ENCODE measurements around the gene CCDC188.

The CCDC188 gene

DNA sequence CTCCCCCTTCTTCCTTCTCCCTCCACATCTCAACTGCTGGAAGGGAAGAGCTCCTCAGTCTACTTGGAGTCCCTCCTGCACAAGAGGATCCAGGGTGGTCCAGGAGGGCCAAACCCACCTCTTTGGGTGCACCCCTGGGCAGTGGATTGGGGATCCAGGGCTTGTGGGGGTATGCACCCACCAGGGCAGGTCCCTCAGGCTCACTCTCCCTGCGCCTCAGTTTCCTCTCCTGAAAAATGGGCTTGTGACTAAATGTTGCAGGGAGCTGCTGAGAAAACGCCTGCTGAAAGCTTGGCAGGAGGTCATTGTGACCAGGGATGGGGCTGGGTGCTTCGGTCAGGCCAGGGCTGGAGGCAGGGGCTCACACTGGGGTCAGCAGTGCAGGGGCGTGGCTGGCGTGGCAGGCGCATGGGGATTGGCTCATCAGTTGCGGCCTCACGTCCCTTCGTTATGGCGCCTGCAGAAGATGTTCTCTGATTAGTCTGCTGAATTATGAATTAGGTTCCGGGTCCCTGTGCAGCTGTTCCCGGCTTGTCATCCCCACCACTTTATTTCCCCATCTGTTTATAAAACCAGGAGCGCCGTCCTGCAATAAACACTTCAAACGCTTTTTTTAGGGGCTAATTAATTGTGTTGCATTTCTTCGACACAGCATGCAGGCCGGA, 25.7 kb upstream of the CCDC188 start:
- Histone ChIP-seq H3K27ac (ENCODE audit: low read depth, low read length) (no peak overlapping the region), H3K9ac (ENCODE audit: low read depth, low read length) (no peak overlapping the region), H3K4me1 (ENCODE audit: insufficient read depth, low read length) (no peaks in the 10 kb centered on the region)

DNA sequence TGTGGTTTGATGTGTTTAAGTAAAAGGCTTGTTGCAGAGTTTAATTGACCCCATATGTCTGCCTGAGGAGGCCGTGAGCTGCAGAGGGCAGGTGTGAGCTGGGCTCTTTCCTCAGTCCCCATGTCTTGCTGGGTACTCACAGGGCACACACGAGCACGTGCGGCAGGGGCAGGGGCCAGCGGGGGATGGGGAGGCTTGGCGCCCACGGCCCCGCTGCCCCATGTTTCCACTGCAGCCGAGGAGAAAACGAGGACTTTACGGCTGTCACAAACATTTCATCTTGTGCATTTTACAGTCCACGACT, 24.7 kb upstream of the CCDC188 start:
- WGBS = 86% methylated on average over 12 of the region's 12 CpGs
- no peak overlapping the region for H3K4me3 ChIP-seq (ENCODE audit: low read length)
- H3K4me1 ChIP-seq (ENCODE audit: insufficient read depth, low read length) = no peaks in the 10 kb centered on the region
- no peak overlapping the region for H3K9ac ChIP-seq (ENCODE audit: low read depth, low read length)
- H3K36me3 ChIP-seq (ENCODE audit: insufficient read depth, low read length) = no peaks in the 10 kb centered on the region
- no peaks in the 10 kb centered on the region for H3K9me3 ChIP-seq (ENCODE audit: insufficient read depth, low read depth, low read length)
- no peak overlapping the region for H3K27ac ChIP-seq (ENCODE audit: low read depth, low read length)
- H3K27me3 ChIP-seq (ENCODE audit: insufficient read depth, low read length) = no peaks in the 10 kb centered on the region

More for the DNA sequence above, 25.7 kb upstream of the CCDC188 start:
- Histone ChIP-seq H3K4me3 (ENCODE audit: low read length) (no peak overlapping the region), H3K36me3 (ENCODE audit: insufficient read depth, low read length) (no peaks in the 10 kb centered on the region), H3K9me3 (ENCODE audit: insufficient read depth, low read depth, low read length) (no peaks in the 10 kb centered on the region), H3K27me3 (ENCODE audit: insufficient read depth, low read length) (no peaks in the 10 kb centered on the region)
- WGBS = 91% methylated on average over 17 of the region's 17 CpGs

DNA sequence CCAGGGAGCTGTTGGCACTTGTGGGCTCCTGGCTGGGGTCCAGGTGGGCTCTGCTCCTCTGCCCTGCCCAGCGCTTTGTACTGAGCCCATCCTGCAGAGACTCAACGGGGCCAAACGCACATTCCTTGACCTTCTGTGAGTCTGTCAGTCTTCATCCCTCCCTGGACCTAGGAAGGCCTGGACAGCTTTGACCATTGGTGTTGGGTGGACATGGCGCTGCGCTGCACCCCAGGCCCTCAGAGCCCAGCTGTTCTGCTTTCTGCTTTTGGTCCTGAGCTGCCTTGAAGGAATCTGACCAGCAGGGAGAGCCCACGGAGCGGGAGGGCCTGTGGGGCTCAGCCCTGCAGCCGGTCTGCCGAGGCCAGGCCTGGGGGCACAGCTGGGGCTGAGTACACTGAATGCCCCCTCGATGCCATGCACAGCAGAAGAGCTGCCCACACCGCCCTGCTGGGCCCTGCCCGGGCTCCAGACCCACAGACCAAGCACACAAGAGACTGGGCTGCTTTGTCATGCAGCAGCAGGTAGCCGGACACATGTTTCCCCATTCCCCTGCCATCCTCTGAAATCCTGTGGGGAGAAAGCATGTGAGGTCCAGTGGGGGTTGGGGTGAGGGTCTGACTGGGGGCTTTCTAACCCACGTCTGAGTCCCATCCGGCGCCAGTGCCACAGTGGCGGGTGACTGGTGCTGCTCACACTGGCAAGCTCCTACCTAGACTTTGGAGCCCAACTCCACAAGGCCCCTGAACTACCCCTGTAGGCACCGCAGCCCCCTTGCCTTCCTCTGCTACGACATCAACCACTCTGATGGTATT, 24.1 kb upstream of the CCDC188 start:
- Histone ChIP-seq H3K9me3 (ENCODE audit: insufficient read depth, low read depth, low read length) (no peaks in the 10 kb centered on the region), H3K9ac (ENCODE audit: low read depth, low read length) (no peak overlapping the region), H3K4me3 (ENCODE audit: low read length) (no peak overlapping the region), H3K4me1 (ENCODE audit: insufficient read depth, low read length) (no peaks in the 10 kb centered on the region), H3K27ac (ENCODE audit: low read depth, low read length) (no peak overlapping the region), H3K36me3 (ENCODE audit: insufficient read depth, low read length) (no peaks in the 10 kb centered on the region), H3K27me3 (ENCODE audit: insufficient read depth, low read length) (no peaks in the 10 kb centered on the region)
- WGBS = 82% methylated on average over 18 of the region's 19 CpGs

DNA sequence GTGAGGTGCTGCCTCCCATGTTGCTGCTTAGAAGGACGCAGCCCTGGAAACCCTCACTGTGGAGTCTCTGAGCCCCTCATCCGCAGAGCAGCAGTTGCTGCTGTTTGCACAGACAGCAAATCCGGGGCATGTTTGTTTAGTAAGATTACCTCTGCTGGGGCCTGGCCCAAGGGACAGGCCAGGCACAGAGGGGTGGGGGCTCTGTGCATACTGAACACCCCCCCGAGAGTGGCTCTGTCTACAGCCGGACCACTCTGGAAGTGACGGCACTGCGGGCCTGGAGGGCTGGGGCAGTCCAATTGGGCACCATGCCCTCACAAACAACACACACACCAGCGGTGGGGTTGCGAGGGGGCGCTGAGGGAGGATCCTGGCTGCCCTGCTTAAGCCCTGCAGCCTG, 22.9 kb upstream of the CCDC188 start:
- H3K4me1 ChIP-seq (ENCODE audit: insufficient read depth, low read length) = no peaks in the 10 kb centered on the region
- 87% methylated on average over 10 of the region's 10 CpGs for WGBS
- H3K27ac ChIP-seq (ENCODE audit: low read depth, low read length) = no peak overlapping the region

DNA sequence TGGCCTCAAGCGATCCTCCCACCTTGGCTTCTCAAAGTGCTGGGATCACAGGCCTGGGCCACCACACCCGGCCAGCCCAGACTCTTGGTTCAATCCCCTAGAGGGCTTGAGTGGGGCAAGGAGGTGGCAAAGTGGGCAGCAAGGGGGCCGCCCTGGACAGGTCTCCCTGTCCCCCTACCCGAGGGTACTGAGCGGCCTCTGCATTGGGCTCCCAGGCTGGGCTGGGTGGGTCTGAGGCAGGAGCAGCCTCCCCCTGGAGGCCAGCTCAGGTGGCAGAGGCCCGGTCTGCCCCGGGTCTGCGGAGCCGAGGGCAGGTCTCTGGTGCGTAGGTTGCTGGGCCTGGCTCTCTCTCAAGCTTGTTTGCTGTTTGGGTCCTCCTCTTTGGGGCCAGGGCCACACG, 22.4 kb upstream of the CCDC188 start:
- Histone ChIP-seq H3K36me3 (ENCODE audit: insufficient read depth, low read length) (no peaks in the 10 kb centered on the region), H3K4me1 (ENCODE audit: insufficient read depth, low read length) (no peaks in the 10 kb centered on the region), H3K4me3 (ENCODE audit: low read length) (no peak overlapping the region), H3K9me3 (ENCODE audit: insufficient read depth, low read depth, low read length) (no peaks in the 10 kb centered on the region), H3K27me3 (ENCODE audit: insufficient read depth, low read length) (no peaks in the 10 kb centered on the region), H3K27ac (ENCODE audit: low read depth, low read length) (no peak overlapping the region), H3K9ac (ENCODE audit: low read depth, low read length) (no peak overlapping the region)
- WGBS = 92% methylated on average over 11 of the region's 11 CpGs

More for the DNA sequence above, 22.9 kb upstream of the CCDC188 start:
- Histone ChIP-seq H3K9me3 (ENCODE audit: insufficient read depth, low read depth, low read length) (no peaks in the 10 kb centered on the region), H3K4me3 (ENCODE audit: low read length) (no peak overlapping the region), H3K27me3 (ENCODE audit: insufficient read depth, low read length) (no peaks in the 10 kb centered on the region), H3K9ac (ENCODE audit: low read depth, low read length) (no peak overlapping the region), H3K36me3 (ENCODE audit: insufficient read depth, low read length) (no peaks in the 10 kb centered on the region)

DNA sequence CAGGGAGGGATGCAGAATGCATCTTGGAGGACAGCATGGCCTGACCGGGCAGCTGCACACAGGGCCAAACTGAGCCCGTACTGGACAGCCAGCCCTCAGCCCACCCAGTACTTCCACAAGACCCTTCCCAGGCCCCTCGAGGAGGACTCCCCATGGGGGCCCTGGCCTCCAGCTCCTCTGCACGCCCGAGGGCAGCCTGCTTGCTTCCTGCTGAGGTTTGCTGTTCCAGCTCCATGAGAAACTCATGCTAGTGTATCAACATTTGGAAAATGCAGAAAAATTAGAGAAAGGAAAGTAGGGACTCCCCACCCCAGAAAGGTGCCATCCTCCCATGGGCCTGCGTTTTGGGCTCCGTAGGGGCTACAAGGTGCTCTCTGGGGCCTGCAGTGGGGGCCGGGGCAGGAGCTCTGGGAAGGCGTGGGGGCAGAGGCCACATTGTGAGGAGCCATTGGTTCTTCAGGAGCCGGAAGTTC, 21.3 kb upstream of the CCDC188 start:
- Histone ChIP-seq H3K9me3 (ENCODE audit: insufficient read depth, low read depth, low read length) (no peaks in the 10 kb centered on the region), H3K36me3 (ENCODE audit: insufficient read depth, low read length) (no peaks in the 10 kb centered on the region), H3K27ac (ENCODE audit: low read depth, low read length) (no peak overlapping the region), H3K9ac (ENCODE audit: low read depth, low read length) (no peak overlapping the region), H3K4me3 (ENCODE audit: low read length) (no peak overlapping the region), H3K27me3 (ENCODE audit: insufficient read depth, low read length) (no peaks in the 10 kb centered on the region), H3K4me1 (ENCODE audit: insufficient read depth, low read length) (no peaks in the 10 kb centered on the region)
- WGBS = 94% methylated on average over 10 of the region's 10 CpGs

DNA sequence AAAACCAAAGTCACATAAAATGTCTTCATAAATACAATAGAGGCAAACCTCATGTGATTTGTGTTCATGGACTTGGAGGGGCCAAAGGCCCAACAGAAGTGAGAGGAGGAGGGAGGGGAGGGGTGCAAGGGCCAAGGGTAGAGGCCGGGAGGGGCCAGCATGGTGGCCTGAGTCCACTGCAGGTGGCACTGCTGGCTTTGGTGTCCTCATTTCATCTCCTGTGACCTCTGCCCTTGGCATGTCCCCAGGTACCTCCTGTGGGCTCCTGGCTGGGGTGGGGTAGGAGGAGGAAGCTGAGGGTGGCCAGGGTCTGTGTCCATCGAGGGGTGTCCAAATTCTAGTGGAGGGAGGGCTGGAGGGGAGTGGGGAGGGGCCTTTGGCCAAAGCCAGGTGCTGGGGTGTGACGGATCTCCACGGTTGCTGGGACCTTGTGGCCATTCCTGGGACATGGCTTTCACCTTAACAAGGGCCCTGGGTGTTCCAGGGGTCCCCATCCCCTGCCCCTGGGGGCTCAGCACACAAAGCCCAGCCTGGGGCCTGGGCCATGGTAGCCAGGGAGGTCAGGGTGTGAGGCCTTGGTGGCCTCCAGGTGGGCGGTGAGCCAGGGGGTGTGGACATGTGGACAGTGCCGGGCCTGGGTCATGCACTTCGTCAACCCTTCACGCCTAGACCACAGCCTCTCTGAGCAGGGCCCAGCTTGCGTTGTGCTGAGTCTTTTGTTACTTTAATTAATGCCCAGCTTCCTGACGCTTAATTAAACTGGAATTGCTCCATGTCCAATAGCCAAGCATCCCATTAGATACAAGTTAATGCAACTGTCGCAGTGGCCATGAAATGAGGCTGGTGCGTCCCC, 20.7 kb upstream of the CCDC188 start:
- Histone ChIP-seq H3K36me3 (ENCODE audit: insufficient read depth, low read length) (no peaks in the 10 kb centered on the region), H3K27me3 (ENCODE audit: insufficient read depth, low read length) (no peaks in the 10 kb centered on the region), H3K9me3 (ENCODE audit: insufficient read depth, low read depth, low read length) (no peaks in the 10 kb centered on the region), H3K27ac (ENCODE audit: low read depth, low read length) (no peak overlapping the region), H3K9ac (ENCODE audit: low read depth, low read length) (no peak overlapping the region), H3K4me1 (ENCODE audit: insufficient read depth, low read length) (no peaks in the 10 kb centered on the region), H3K4me3 (ENCODE audit: low read length) (no peak overlapping the region)
- WGBS = 94% methylated on average over 12 of the region's 12 CpGs

DNA sequence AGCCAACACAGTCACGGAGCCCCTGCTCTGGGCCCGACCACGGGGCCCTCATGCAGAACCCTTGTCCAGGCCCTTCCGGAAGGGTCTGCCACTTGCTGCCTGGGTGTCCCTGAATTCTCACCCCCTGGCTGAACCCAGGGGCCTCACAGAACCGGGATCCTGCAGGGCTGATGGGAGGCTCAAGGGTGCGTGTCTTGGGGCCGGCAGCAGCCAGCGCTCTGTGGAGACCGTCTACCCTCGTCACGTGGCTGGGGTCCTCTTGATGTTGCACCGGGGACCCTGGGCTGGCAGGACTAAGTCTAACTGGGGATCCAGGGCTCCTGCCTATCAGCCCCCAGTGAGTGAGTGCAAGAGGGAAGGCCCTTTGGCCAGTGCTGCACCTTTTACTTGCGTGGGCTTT, 19.3 kb upstream of the CCDC188 start:
- no peaks in the 10 kb centered on the region for H3K4me1 ChIP-seq (ENCODE audit: insufficient read depth, low read length)
- 91% methylated on average over 13 of the region's 13 CpGs for WGBS
- no peak overlapping the region for H3K27ac ChIP-seq (ENCODE audit: low read depth, low read length)

DNA sequence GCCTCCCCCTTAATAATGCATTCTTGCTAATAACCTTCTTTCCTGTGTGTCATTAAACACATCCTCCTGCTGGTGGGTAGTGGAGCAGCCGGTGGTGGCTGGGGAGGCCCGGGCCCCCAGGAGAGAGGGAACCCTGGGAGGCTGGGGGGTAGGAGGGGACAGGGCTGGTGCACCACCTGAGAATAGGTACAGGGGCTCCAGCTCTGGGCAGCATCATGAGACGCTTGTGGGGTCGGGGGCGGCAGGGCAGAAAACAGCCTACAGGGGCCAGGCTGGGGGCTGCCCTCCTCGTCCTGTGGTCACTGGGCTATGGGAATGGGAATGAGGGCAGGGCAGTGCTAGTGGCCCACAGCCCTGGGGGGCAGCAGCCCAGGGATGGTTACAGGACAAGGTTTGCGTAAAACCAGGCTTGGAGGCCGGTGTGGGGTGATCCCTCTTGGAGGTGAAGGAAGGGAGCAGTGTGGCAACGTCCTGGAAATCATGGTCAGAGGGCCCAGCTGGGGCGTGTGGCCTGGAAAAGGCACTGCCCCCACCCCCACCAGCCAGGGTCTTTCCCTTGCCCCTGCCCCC, 18.5 kb upstream of the CCDC188 start:
- 80% methylated on average over 10 of the region's 10 CpGs for WGBS
- Histone ChIP-seq H3K4me1 (ENCODE audit: insufficient read depth, low read length) (no peaks in the 10 kb centered on the region), H3K4me3 (ENCODE audit: low read length) (no peak overlapping the region), H3K9me3 (ENCODE audit: insufficient read depth, low read depth, low read length) (no peaks in the 10 kb centered on the region), H3K27me3 (ENCODE audit: insufficient read depth, low read length) (no peaks in the 10 kb centered on the region), H3K27ac (ENCODE audit: low read depth, low read length) (no peak overlapping the region), H3K36me3 (ENCODE audit: insufficient read depth, low read length) (no peaks in the 10 kb centered on the region), H3K9ac (ENCODE audit: low read depth, low read length) (no peak overlapping the region)

More for the DNA sequence above, 19.3 kb upstream of the CCDC188 start:
- Histone ChIP-seq H3K9me3 (ENCODE audit: insufficient read depth, low read depth, low read length) (no peaks in the 10 kb centered on the region), H3K4me3 (ENCODE audit: low read length) (no peak overlapping the region), H3K9ac (ENCODE audit: low read depth, low read length) (no peak overlapping the region), H3K27me3 (ENCODE audit: insufficient read depth, low read length) (no peaks in the 10 kb centered on the region), H3K36me3 (ENCODE audit: insufficient read depth, low read length) (no peaks in the 10 kb centered on the region)

DNA sequence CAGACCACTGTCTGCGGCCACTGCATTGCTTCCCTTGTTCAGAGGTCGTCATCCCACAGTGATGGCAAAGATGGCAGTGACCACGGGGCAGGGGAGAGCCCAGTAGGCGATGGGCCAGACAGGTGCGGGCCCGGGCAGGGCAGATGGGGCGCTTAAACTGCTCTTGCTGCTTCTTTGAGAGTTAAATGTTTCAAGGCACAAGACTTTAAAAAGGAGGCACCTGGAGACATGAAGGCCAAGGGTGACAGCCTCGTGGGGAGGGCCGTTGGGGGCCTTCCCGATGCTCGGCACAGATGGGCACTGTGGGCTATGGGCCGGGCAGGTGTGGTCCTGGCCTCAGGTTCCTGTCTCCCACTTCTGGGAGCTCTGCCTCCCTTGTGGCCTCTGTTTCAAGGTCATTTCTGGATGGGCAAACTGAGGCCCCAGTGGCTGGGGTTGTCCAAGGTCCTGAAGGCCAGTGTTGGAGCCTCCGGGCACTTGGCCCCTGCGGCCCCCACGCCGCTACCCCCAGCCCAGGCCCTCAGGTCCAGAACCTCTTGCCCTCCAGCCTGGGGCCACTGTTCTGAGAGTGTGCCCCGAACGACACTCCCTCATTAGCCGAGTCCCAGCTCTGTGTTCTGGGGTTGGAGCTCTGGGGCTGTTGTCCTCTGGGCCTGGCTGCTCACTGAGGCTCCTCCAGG, 16.9 kb upstream of the CCDC188 start:
- Histone ChIP-seq H3K9ac (ENCODE audit: low read depth, low read length) (no peak overlapping the region), H3K27ac (ENCODE audit: low read depth, low read length) (no peak overlapping the region), H3K4me1 (ENCODE audit: insufficient read depth, low read length) (no peaks in the 10 kb centered on the region), H3K4me3 (ENCODE audit: low read length) (no peak overlapping the region), H3K27me3 (ENCODE audit: insufficient read depth, low read length) (no peaks in the 10 kb centered on the region), H3K36me3 (ENCODE audit: insufficient read depth, low read length) (no peaks in the 10 kb centered on the region), H3K9me3 (ENCODE audit: insufficient read depth, low read depth, low read length) (no peaks in the 10 kb centered on the region)
- WGBS = 81% methylated on average over 19 of the region's 19 CpGs

Data from HUES64 (cell line).